K562 (cell line): ENCODE results near the gene NFATC3. TPM values are rescaled to one million over a fixed set of nuclear protein-coding genes. Genes with fewer than 3 reads are reported as not detected.
A peak's percentile ranks its signal among the peaks of the same experiment; 100 is the strongest.

ENCODE experiments used
- ATF1 ChIP-seq, 2 experiments: fragments of 450-650 bp in 1 of 2; IDR thresholded peaks; 2 replicates each; pipeline ENCODE4 v1.6.1; 2016; ENCODE audit warnings: missing compliant biosample characterization in 1 of 2, missing genetic modification characterization in 1 of 2
- ATF7 ChIP-seq: fragments of 450-650 bp; IDR thresholded peaks from 2 replicates; pipeline ENCODE4 v1.7.1; 2014; ENCODE audit warnings: mild to moderate bottlenecking, moderate library complexity
- FUS ChIP-seq: fragments of 200-400 bp; formaldehyde crosslinking; optimal IDR thresholded peaks from 2 replicates; pipeline ENCODE3; 2017; ENCODE audit warnings: low read depth, low read length
- GABPB1 ChIP-seq: sonication (generic); formaldehyde crosslinking; IDR thresholded peaks from 2 replicates; pipeline ENCODE4 v1.8.0; 2022; ENCODE audit warnings: mild to moderate bottlenecking, missing genetic modification reagents
- MAFK ChIP-seq: IDR thresholded peaks from 2 replicates; pipeline ENCODE4 v1.6.1; 2011; ENCODE audit warnings: low read length, improper control_type of control experiment
- MAZ ChIP-seq, 2 experiments: fragments of 450-650 bp in 1 of 2; sonication (generic) in 1 of 2; formaldehyde crosslinking; IDR thresholded peaks in 1 of 2; conservative IDR thresholded peaks in 1 of 2; 2 replicates each; pipeline versions ENCODE4 v1.4.0 to v1.5.0; 2020; ENCODE audit warnings: mild to moderate bottlenecking in 1 of 2, missing genetic modification reagents in 1 of 2
- NEUROD1 ChIP-seq: fragments of 150-350 bp; IDR thresholded peaks from 2 replicates; pipeline ENCODE4 v1.6.1; 2014; ENCODE audit warnings: borderline replicate concordance, low read length, low read depth; ENCODE audit not compliant: partially characterized antibody
- NONO ChIP-seq, 2 experiments: fragments of 200-400 bp in 1 of 2; fragments of 450-650 bp in 1 of 2; formaldehyde crosslinking in 1 of 2; IDR thresholded peaks; 2 replicates each; pipeline ENCODE4 v1.6.1; 2017; ENCODE audit warnings: low read depth in 2 of 2, mild to moderate bottlenecking in 2 of 2, moderate library complexity in 2 of 2, low read length in 1 of 2
- PRDM10 ChIP-seq: fragments of 450-650 bp; IDR thresholded peaks from 2 replicates; pipeline ENCODE4 v1.6.1; 2018; ENCODE audit not compliant: partially characterized antibody
- SNRNP70 ChIP-seq: fragments of 200-400 bp; formaldehyde crosslinking; optimal IDR thresholded peaks from 2 replicates; pipeline ENCODE3; 2017; ENCODE audit warnings: low read depth, low read length
- ZBTB33 ChIP-seq: sonication (generic); formaldehyde crosslinking; IDR thresholded peaks from 2 replicates; pipeline ENCODE4 v1.8.1; 2023; ENCODE audit warnings: mild to moderate bottlenecking, missing genetic modification reagents
- ZBTB9 ChIP-seq: fragments of 450-650 bp; formaldehyde crosslinking; IDR thresholded peaks from 2 replicates; pipeline ENCODE4 v1.4.0; 2020; ENCODE audit warnings: mild to moderate bottlenecking, moderate library complexity
- ZNF12 ChIP-seq: sonication (generic); formaldehyde crosslinking; IDR thresholded peaks from 2 replicates; pipeline ENCODE4 v1.4.0; 2020; ENCODE audit warnings: mild to moderate bottlenecking, missing genetic modification reagents
- ZNF263 ChIP-seq: sonication (generic); formaldehyde crosslinking; IDR thresholded peaks from 2 replicates; pipeline ENCODE4 v1.8.0; 2022; ENCODE audit warnings: mild to moderate bottlenecking, missing genetic modification reagents, borderline replicate concordance
- ZNF717 ChIP-seq: fragments of 250-450 bp; sonication (Bioruptor Pico); IDR thresholded peaks from 2 replicates; pipeline ENCODE4 v1.5.0; 2021
- ZNF76 ChIP-seq: fragments of 250-450 bp; sonication (Bioruptor Pico); IDR thresholded peaks from 2 replicates; pipeline ENCODE4 v1.4.0; 2020; ENCODE audit warnings: mild to moderate bottlenecking, moderate library complexity, borderline replicate concordance
- polyA plus RNA-seq, 8 experiments: library from polyadenylated mRNA; depleted of rRNA in 4 of 8; stranded (reverse) in 5 of 8; unstranded in 3 of 8; fragments of >200 nt; fragmentation: Nextera tagmentation in 2 of 8; fragmentation: Illumina TruSeq in 1 of 8; extraction: Ambion mirVana in 2 of 8; extraction: Trizol in 1 of 8; gene quantifications; 2 replicates each; pipeline versions ENCODE4 v1.2.1 to v1.2.3, GENCODE V29; 2011 to 2014; ENCODE audit warnings: inconsistent platforms in 1 of 8, missing spikeins in 1 of 8
- total RNA-seq, 7 experiments: library from RNA; depleted of rRNA in 6 of 7; stranded (reverse); fragments of >200 nt in 6 of 7; fragmentation: Illumina TruSeq in 2 of 7; extraction: Trizol in 2 of 7; gene quantifications; 2 replicates each; pipeline versions ENCODE4 v1.2.1 to v1.2.3, GENCODE V29; 2011 to 2021; ENCODE audit warnings: low replicate concordance in 1 of 7

NFATC3 gene
- total and polyA plus RNA-seq, 9 of the 15 experiments (the other 6 are each of a cell fraction or from before 2014, with no cell fraction given) = 15.7 to 98.4 (median 59.4) TPM

- TF ChIP-seq NEUROD1 = peak; percentile 47
- TF ChIP-seq ATF1 (CRISPR knock-in tag; IDR thresholded peaks at IDR 0.05) = no peak
- TF ChIP-seq ATF1 (tag; IDR thresholded peaks at IDR 0.05) = peak; percentile 34; the same call in 1 of the 2 replicates
- TF ChIP-seq SNRNP70 = no peak
- TF ChIP-seq MAFK = no peak
- TF ChIP-seq ZBTB9 = peak; percentile 39; the same call in 1 of the 2 replicates
- no peak for TF ChIP-seq FUS
- no peak for TF ChIP-seq ZNF12 (CRISPR knock-in tag)
- TF ChIP-seq ATF7 = peak; percentile 66
- peak; percentile 27; the same call in 1 of the 2 replicates for TF ChIP-seq ZNF263 (CRISPR knock-in tag)
- TF ChIP-seq GABPB1 (CRISPR knock-in tag) = peak; percentile 31; the same call in 1 of the 2 replicates
- 0 out of 2 replicates have a peak, but pooled peaks have one; percentile 21 for TF ChIP-seq ZBTB33
- 0 out of 2 replicates have a peak, but pooled peaks have one; percentile 38 for TF ChIP-seq ZNF76 (CRISPR knock-in tag)
- peak in 1 of 2 experiments; percentile 61; a peak in 1 of 4 replicates for TF ChIP-seq NONO (IDR thresholded peaks at IDR 0.05; ENCODE audit: low read depth in 2 of 2, low read length in 1 of 2)
- TF ChIP-seq PRDM10 = peak; percentile 37
- TF ChIP-seq MAZ (CRISPR knock-in tag; conservative IDR thresholded peaks at IDR 0.05 in 1 of 2, IDR thresholded peaks at IDR 0.05 in 1 of 2) = peak; percentile 37 to 66; a peak in 2 of 4 replicates
- TF ChIP-seq ZNF717 (CRISPR knock-in tag) = no peak
Observed at GRCh38 chr16:68040506-68041288, 44.5 kb upstream of the NFATC3 start (continued).
